Muscle of leg (tissue), 16 donors: ENCODE data around the gene COPRS. TPM values are rescaled to one million over a fixed set of nuclear protein-coding genes. Genes with fewer than 3 reads are reported as not detected.

Source experiments
- DNase-seq: peaks from one replicate; pipeline ENCODE4 v3.0.0; 2013
- H3K27ac ChIP-seq: one replicate; pipeline ENCODE4 v1.5.1; 2013; ENCODE audit warnings: mild to moderate bottlenecking, low read length, control low read depth
- H3K27me3 ChIP-seq: one replicate; pipeline ENCODE4 v1.6.1; 2013; ENCODE audit warnings: low read length; ENCODE audit not compliant: control insufficient read depth, insufficient read depth
- H3K36me3 ChIP-seq: one replicate; pipeline ENCODE4 v1.6.1; 2013; ENCODE audit warnings: low read length; ENCODE audit not compliant: control insufficient read depth, insufficient read depth
- H3K4me1 ChIP-seq: one replicate; pipeline ENCODE4 v1.6.1; 2013; ENCODE audit warnings: low read length; ENCODE audit not compliant: control insufficient read depth, insufficient read depth
- H3K4me3 ChIP-seq: one replicate; pipeline ENCODE4 v1.5.1; 2013; ENCODE audit warnings: low read length, control low read depth
- H3K9me3 ChIP-seq: replicated peaks from 2 replicates; pipeline ENCODE4 v1.6.1; 2013; ENCODE audit warnings: low read depth, low read length; ENCODE audit not compliant: control insufficient read depth
- whole genome bisulfite sequencing: methylation state at CpG from one replicate; pipeline ENCODE4 v1.1.5; 2013; ENCODE audit warnings: missing lambda C conversion rate; ENCODE audit not compliant: insufficient coverage; 5-methylcytosine and 5-hydroxymethylcytosine counted together
- long read RNA-seq, 11 donors: transcript quantifications; one replicate each; lab custom pipeline, GENCODE V29; 2026
- polyA plus RNA-seq, 8 donors: library from polyadenylated mRNA; unstranded; fragments of 120-200 nt; gene quantifications; one replicate each; pipeline versions ENCODE4 v1.2.1 to v1.2.3, GENCODE V29; 2013; ENCODE audit warnings: inconsistent platforms in 1 of 8, low replicate concordance in 1 of 8; ENCODE audit not compliant: insufficient read length in 8 of 8, insufficient read depth in 1 of 8
- total RNA-seq: library from RNA; stranded (reverse); fragments of 120-200 nt; gene quantifications from one replicate; pipeline ENCODE4 v1.2.4, GENCODE V29; 2013

The COPRS gene
- 55.1 TPM for total RNA-seq
- polyA plus RNA-seq: 10 to 100 TPM; 31.8 to 41.9 (median 34.5) TPM
- long read RNA-seq, donor 1, transcript COPRS-201 (4 exons, 968 nt): major isoform, 7 of 7 reads
- long read RNA-seq, donor 1, partial matches to known transcripts: 0 of 7 reads
- long read RNA-seq, donor 1, other reads (novel, unspliced or antisense): 0 of 7 reads
- long read RNA-seq, donor 2, partial matches to known transcripts: 0 of 2 reads
- long read RNA-seq, donor 2, other reads (novel, unspliced or antisense): 0 of 2 reads
- long read RNA-seq, donor 3, transcript COPRS-201 (4 exons, 968 nt): major isoform, 19 of 19 reads
- long read RNA-seq, donor 3, partial matches to known transcripts: 0 of 19 reads
- long read RNA-seq, donor 3, other reads (novel, unspliced or antisense): 0 of 19 reads
- long read RNA-seq, donor 4, transcript COPRS-201 (4 exons, 968 nt): major isoform, 16 of 17 reads
- long read RNA-seq, donor 4, partial matches to known transcripts: 0 of 17 reads
- long read RNA-seq, donor 4, other reads (novel, unspliced or antisense): 0 of 17 reads
- long read RNA-seq, donor 5, transcript COPRS-201 (4 exons, 968 nt): major isoform, 41 of 61 reads
- long read RNA-seq, donor 5, partial matches to known transcripts: 17 of 61 reads
- long read RNA-seq, donor 5, other reads (novel, unspliced or antisense): 0 of 61 reads
- long read RNA-seq, donor 6, transcript COPRS-205 (3 exons, 422 nt): minor isoform, 5 of 47 reads
- long read RNA-seq, donor 6, transcript COPRS-201 (4 exons, 968 nt): major isoform, 30 of 47 reads
- long read RNA-seq, donor 6, partial matches to known transcripts: 12 of 47 reads
- long read RNA-seq, donor 6, other reads (novel, unspliced or antisense): 0 of 47 reads
- long read RNA-seq, donor 7, transcript COPRS-201 (4 exons, 968 nt): major isoform, 23 of 34 reads
- long read RNA-seq, donor 7, partial matches to known transcripts: 9 of 34 reads
- long read RNA-seq, donor 7, other reads (novel, unspliced or antisense): 0 of 34 reads
- long read RNA-seq, donor 8, transcript COPRS-201 (4 exons, 968 nt): major isoform, 20 of 33 reads
- long read RNA-seq, donor 8, partial matches to known transcripts: 11 of 33 reads
- long read RNA-seq, donor 8, other reads (novel, unspliced or antisense): 0 of 33 reads
- long read RNA-seq, donor 9, transcript COPRS-201 (4 exons, 968 nt): major isoform, 21 of 38 reads
- long read RNA-seq, donor 9, partial matches to known transcripts: 16 of 38 reads
- long read RNA-seq, donor 9, other reads (novel, unspliced or antisense): 0 of 38 reads
- long read RNA-seq, donor 10, transcript COPRS-201 (4 exons, 968 nt): major isoform, 26 of 46 reads
- long read RNA-seq, donor 10, partial matches to known transcripts: 18 of 46 reads
- long read RNA-seq, donor 10, other reads (novel, unspliced or antisense): 0 of 46 reads
- long read RNA-seq, donor 11, transcript COPRS-201 (4 exons, 968 nt): major isoform, 26 of 41 reads
- long read RNA-seq, donor 11, partial matches to known transcripts: 15 of 41 reads
- long read RNA-seq, donor 11, other reads (novel, unspliced or antisense): 0 of 41 reads

GRCh38 chr17:31858642-31859486 is at the start of gene COPRS:
COPRS (minus strand) TSS chr17:31859244; CDS start chr17:31859199, 45 bp downstream.
- H3K4me3 ChIP-seq: peak within 1 kb of the TSS; percentile 63
- DNase-seq: peak; percentile 93
- H3K27ac ChIP-seq: peak within 1 kb of the TSS; percentile 20
- WGBS: under 1% methylated on average over 74 of the region's 100 CpGs
- H3K4me1 ChIP-seq: peaks cover 14% of the 10 kb centered on the region
- no peaks in the 10 kb centered on the region for H3K27me3 ChIP-seq
- no peaks in the 10 kb centered on the region for H3K9me3 ChIP-seq
- H3K36me3 ChIP-seq: peaks cover 21% of the 10 kb centered on the region

GRCh38 chr17:31908386-31908785 is 49.3 kb upstream of the COPRS start:
- Histone ChIP-seq H3K36me3 (no peaks in the 10 kb centered on the region), H3K9me3 (no peaks in the 10 kb centered on the region), H3K27me3 (no peaks in the 10 kb centered on the region), H3K4me3 (no peak overlapping the region), H3K27ac (no peak overlapping the region), H3K4me1 (no peaks in the 10 kb centered on the region)
- no peak for DNase-seq

GRCh38 chr17:31907342-31907962 is 48.4 kb upstream of the COPRS start:
- Histone ChIP-seq H3K4me3 (no peak overlapping the region), H3K36me3 (no peaks in the 10 kb centered on the region), H3K27ac (no peak overlapping the region), H3K27me3 (no peaks in the 10 kb centered on the region), H3K9me3 (no peaks in the 10 kb centered on the region), H3K4me1 (no peaks in the 10 kb centered on the region)
- DNase-seq: peak; percentile 72
- WGBS: 37% methylated on average over 2 of the region's 7 CpGs

GRCh38 chr17:31903401-31903800 is 44.4 kb upstream of the COPRS start:
- Histone ChIP-seq H3K27me3 (no peaks in the 10 kb centered on the region), H3K4me1 (peaks cover 3% of the 10 kb centered on the region), H3K4me3 (no peak overlapping the region), H3K27ac (no peak overlapping the region), H3K9me3 (no peaks in the 10 kb centered on the region), H3K36me3 (peaks cover 9% of the 10 kb centered on the region)
- DNase-seq: no peak
- WGBS: 92% methylated on average over 7 of the region's 16 CpGs

- no peak for DNase-seq
- H3K9me3 ChIP-seq: no peaks in the 10 kb centered on the region
- H3K4me1 ChIP-seq: peaks cover 3% of the 10 kb centered on the region
- H3K4me3 ChIP-seq: no peak overlapping the region
- no peaks in the 10 kb centered on the region for H3K27me3 ChIP-seq
- no CpG with 5 or more reads among the region's 2 CpGs for WGBS
- H3K36me3 ChIP-seq: peaks cover 14% of the 10 kb centered on the region
- H3K27ac ChIP-seq: no peak overlapping the region
Measured at GRCh38 chr17:31902693-31903092, 43.6 kb upstream of the COPRS start.

GRCh38 chr17:31900877-31901276 is 41.8 kb upstream of the COPRS start:
- DNase-seq: peak; percentile 7
- H3K9me3 ChIP-seq: no peaks in the 10 kb centered on the region
- 0% methylated on average over 2 of the region's 5 CpGs for WGBS
- H3K4me1 ChIP-seq: peaks cover 3% of the 10 kb centered on the region
- H3K27ac ChIP-seq: peak overlapping the region; percentile 80
- H3K4me3 ChIP-seq: peak overlapping the region; percentile 98
- H3K36me3 ChIP-seq: peaks cover 21% of the 10 kb centered on the region
- no peaks in the 10 kb centered on the region for H3K27me3 ChIP-seq

- Histone ChIP-seq H3K27me3 (no peaks in the 10 kb centered on the region), H3K4me3 (no peak overlapping the region), H3K27ac (no peak overlapping the region), H3K36me3 (peaks cover 69% of the 10 kb centered on the region), H3K9me3 (no peaks in the 10 kb centered on the region), H3K4me1 (no peaks in the 10 kb centered on the region)
- peak; percentile 62 for DNase-seq
- 86% methylated on average over 3 of the region's 4 CpGs for WGBS
Measured at GRCh38 chr17:31888124-31888523, 29.1 kb upstream of the COPRS start.

- WGBS: 90% methylated on average over 2 of the region's 6 CpGs
- no peak for DNase-seq
- H3K27me3 ChIP-seq: no peaks in the 10 kb centered on the region
Measured at GRCh38 chr17:31882571-31882970, 23.5 kb upstream of the COPRS start.

More at GRCh38 chr17:31882571-31882970, 23.5 kb upstream of the COPRS start:
- Histone ChIP-seq H3K27ac (no peak overlapping the region), H3K4me1 (no peaks in the 10 kb centered on the region), H3K36me3 (peaks cover 75% of the 10 kb centered on the region), H3K9me3 (no peaks in the 10 kb centered on the region), H3K4me3 (no peak overlapping the region)
